Natural killer cell (primary cell): ENCODE measurements around the gene SF3A2. TPM values are rescaled to one million over a fixed set of nuclear protein-coding genes. Genes with fewer than 3 reads are reported as not detected.

Source experiments
- ATAC-seq, 3 donors: fragments of 150-1000 bp in 2 of 3; fragments of 200-7000 bp in 1 of 3; cut with Tn5 transposase; 1 replicate in 1 of 3; 2 replicates in 2 of 3; pipeline ENCODE4 v1.10.0; 2021; ENCODE audit warnings: mild to moderate bottlenecking in 2 of 3, moderate library complexity in 2 of 3
- DNase-seq, 2 donors: peaks; one replicate each; pipeline versions ENCODE4 v3.0.0 to v3.0.0-alpha.2; 2013 to 2021; ENCODE audit warnings: mixed read lengths in 1 of 2
- H3K27ac ChIP-seq: one replicate; pipeline ENCODE4 v1.5.1; 2013; ENCODE audit warnings: mild to moderate bottlenecking, low read length
- H3K27me3 ChIP-seq: one replicate; pipeline ENCODE4 v1.6.1; 2013; ENCODE audit warnings: low read length; ENCODE audit not compliant: control insufficient read depth, insufficient read depth
- H3K36me3 ChIP-seq: one replicate; pipeline ENCODE4 v1.6.1; 2013; ENCODE audit warnings: low read length; ENCODE audit not compliant: control insufficient read depth, insufficient read depth
- H3K4me1 ChIP-seq: one replicate; pipeline ENCODE4 v1.6.1; 2013; ENCODE audit warnings: low read length; ENCODE audit not compliant: control insufficient read depth, insufficient read depth
- H3K4me3 ChIP-seq: one replicate; pipeline ENCODE4 v1.5.1; 2013; ENCODE audit warnings: low read length
- H3K9me3 ChIP-seq: one replicate; pipeline ENCODE4 v1.6.1; 2013; ENCODE audit warnings: low read length; ENCODE audit not compliant: control insufficient read depth, insufficient read depth
- H3K27ac Mint-ChIP-seq, 2 donors: one replicate each; pipeline ENCODE4 v1.8.0; 2022; ENCODE audit warnings: mild to moderate bottlenecking in 2 of 2, mixed read lengths in 2 of 2, moderate library complexity in 1 of 2
- H3K27me3 Mint-ChIP-seq, 2 donors: one replicate each; pipeline ENCODE4 v1.8.0; 2022; ENCODE audit warnings: low read depth in 2 of 2, mixed read lengths in 2 of 2
- H3K36me3 Mint-ChIP-seq: one replicate; pipeline ENCODE4 v1.8.0; 2022; ENCODE audit warnings: mixed read lengths
- H3K4me1 Mint-ChIP-seq, 2 donors: one replicate each; pipeline ENCODE4 v1.8.0; 2022; ENCODE audit warnings: mixed read lengths in 2 of 2
- H3K4me3 Mint-ChIP-seq: one replicate; pipeline ENCODE4 v1.8.0; 2022; ENCODE audit warnings: mild to moderate bottlenecking, moderate library complexity, mixed read lengths
- H3K9me3 Mint-ChIP-seq, 2 donors: one replicate each; pipeline ENCODE4 v1.8.0; 2022; ENCODE audit warnings: mixed read lengths in 2 of 2
- CTCF ChIP-seq: fragments of 200-600 bp; IDR thresholded peaks from one replicate; pipeline ENCODE4 v1.8.0; 2022; ENCODE audit warnings: antibody characterized with exemption
- WGBS: methylation state at CpG from one replicate; pipeline ENCODE4 v1.1.7; 2013; ENCODE audit warnings: missing lambda C conversion rate; ENCODE audit not compliant: insufficient coverage; 5-methylcytosine and 5-hydroxymethylcytosine counted together
- intact Hi-C: fragments of 100-400 bp; cut with micrococcal nuclease; formaldehyde crosslinking; loops from one replicate; pipeline ENCODE4 v1.14.2; 2022
- total RNA-seq, 4 donors: library from RNA; stranded (reverse); fragments of 120-200 nt in 1 of 4; gene quantifications; one replicate each; pipeline versions ENCODE4 v1.2.3 to v1.2.4, GENCODE V29; 2013 to 2022

SF3A2 gene
- total RNA-seq, 3 donors from 2014 or later (not counting 1 experiment from before 2014, with no cell fraction given): 143 to 165 (median 147) TPM

GRCh38 chr19:2255982-2256685 is 19.5 kb downstream of the SF3A2 start, which contains the start of gene JSRP1:
Gene JSRP1 (minus strand): TSS chr19:2256417. CDS start chr19:2255314, 1,103 bp downstream.
- Mint-ChIP-seq H3K4me3 (no peak within 1 kb of the TSS), H3K27me3 (peaks cover 0 to 18% of the 10 kb centered on the region in 2 donors), H3K9me3 (no peaks in the 10 kb centered on the region), H3K27ac (peak within 1 kb of the TSS; percentile 85 to 87), H3K4me1 (peaks cover 6 to 23% of the 10 kb centered on the region in 2 donors), H3K36me3 (no peaks in the 10 kb centered on the region)
- intact Hi-C loops: no loop called here
- DNase-seq: peak in 1 of 2 donors; percentile 42
- H3K27me3 ChIP-seq: peaks cover 24% of the 10 kb centered on the region
- peak in 2 of 3 donors; percentile 11 to 23 for ATAC-seq
- H3K36me3 ChIP-seq: no peaks in the 10 kb centered on the region
- no peak within 1 kb of the TSS for H3K4me3 ChIP-seq
- H3K4me1 ChIP-seq: peaks cover 60% of the 10 kb centered on the region
- no peaks in the 10 kb centered on the region for H3K9me3 ChIP-seq
- TF ChIP-seq CTCF: no peak
- WGBS: 76% methylated on average over 24 of the region's 24 CpGs
- H3K27ac ChIP-seq: no peak within 1 kb of the TSS

GRCh38 chr19:2259336-2259735 is 22.7 kb downstream of the SF3A2 start:
- H3K4me3 ChIP-seq: no peak overlapping the region
- peaks cover 6% of the 10 kb centered on the region in 2 donors for H3K4me1 Mint-ChIP-seq
- H3K27me3 ChIP-seq: no peaks in the 10 kb centered on the region
- DNase-seq (no peak), ATAC-seq (no peak)
- no peaks in the 10 kb centered on the region for H3K36me3 ChIP-seq
- H3K27me3 Mint-ChIP-seq: peaks cover 0 to 1% of the 10 kb centered on the region in 2 donors
- no peak overlapping the region for H3K27ac ChIP-seq
- 87% methylated on average over 5 of the region's 5 CpGs for WGBS
- H3K36me3 Mint-ChIP-seq: no peaks in the 10 kb centered on the region
- H3K4me3 Mint-ChIP-seq: peak overlapping the region; percentile 28
- peaks cover 59% of the 10 kb centered on the region for H3K4me1 ChIP-seq
- TF ChIP-seq CTCF: no peak
- peak overlapping the region; percentile 74 to 85 for H3K27ac Mint-ChIP-seq
- no peaks in the 10 kb centered on the region for H3K9me3 Mint-ChIP-seq
- intact Hi-C loops: no loop called here
- H3K9me3 ChIP-seq: no peaks in the 10 kb centered on the region

- DNase-seq (peak in 1 of 2 donors; percentile 66), ATAC-seq (peak in 2 of 3 donors; percentile 35)
- no peak for TF ChIP-seq CTCF
- H3K9me3 ChIP-seq: no peaks in the 10 kb centered on the region
- H3K4me1 ChIP-seq: peaks cover 66% of the 10 kb centered on the region
- 63% methylated on average over 11 of the region's 11 CpGs for WGBS
- H3K27ac ChIP-seq: peak overlapping the region; percentile 44
- H3K27me3 Mint-ChIP-seq: no peaks in the 10 kb centered on the region
- intact Hi-C loops: no loop called here
- H3K4me3 Mint-ChIP-seq: peak overlapping the region; percentile 55
- H3K4me3 ChIP-seq: no peak overlapping the region
- H3K36me3 ChIP-seq: no peaks in the 10 kb centered on the region
- H3K27ac Mint-ChIP-seq: peak overlapping the region; percentile 74 to 85
- H3K4me1 Mint-ChIP-seq: peaks cover 6% of the 10 kb centered on the region in 2 donors
- H3K27me3 ChIP-seq: no peaks in the 10 kb centered on the region
- no peaks in the 10 kb centered on the region for H3K9me3 Mint-ChIP-seq
- H3K36me3 Mint-ChIP-seq: no peaks in the 10 kb centered on the region
Measured at GRCh38 chr19:2260341-2260805, 23.7 kb downstream of the SF3A2 start.
